ENCODE results near the gene FKBP8. TPM values are rescaled to one million over a fixed set of nuclear protein-coding genes. Genes with fewer than 3 reads are reported as not detected.

FKBP8 gene
- total RNA-seq, 4 donors from 2014 or later: 408 to 436 (median 418) TPM

GRCh38 chr19:18500799-18501198 is 42.6 kb downstream of the FKBP8 start:
- H3K9me3 ChIP-seq: no peaks in the 10 kb centered on the region
- H3K4me1 ChIP-seq: peaks cover 4 to 99% (median 82%) of the 10 kb centered on the region in 3 donors
- 33% methylated on average over 2 of the region's 11 CpGs; no CpG with 5 or more reads in 1 of the 2 donors for WGBS, 2 donors (ENCODE audit: low coverage in 1 of 2)
- peak; percentile 4 for TF ChIP-seq POLR2AphosphoS5 (IDR thresholded peaks at IDR 0.05)
- no peak for TF ChIP-seq EP300 (IDR thresholded peaks at IDR 0.05)
- no peak overlapping the region for H3K4me3 ChIP-seq
- H3K27ac ChIP-seq: peak overlapping the region in 3 of 4 donors; percentile 66 to 69 (median 68)
- peak; percentile 13 for ATAC-seq
- no peaks in the 10 kb centered on the region for H3K27me3 ChIP-seq
- no peaks in the 10 kb centered on the region for H3K36me3 ChIP-seq

DNA sequence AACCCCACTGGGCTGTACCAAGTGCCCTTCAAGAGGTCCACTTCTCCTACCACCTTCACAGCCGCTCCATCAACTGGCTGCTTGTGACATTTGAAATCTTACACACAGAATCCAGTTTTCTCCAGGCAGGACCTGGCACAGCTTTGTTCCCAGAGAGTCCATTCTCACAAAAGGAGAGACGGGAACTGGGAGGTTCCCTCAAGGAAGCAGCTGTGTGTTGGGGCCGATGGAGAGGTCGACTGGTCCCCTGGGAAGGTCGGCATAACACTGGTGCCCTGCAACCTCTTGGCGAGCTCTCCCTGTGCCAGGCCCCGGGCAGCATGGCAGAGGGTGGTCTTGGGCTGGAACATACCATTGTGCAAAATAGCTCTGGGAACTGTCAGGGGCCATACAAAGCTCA is 43.0 kb downstream of the FKBP8 start:
- ATAC-seq: no peak
- Histone ChIP-seq H3K27ac (peak overlapping the region in 3 of 4 donors; percentile 66 to 69 (median 68)), H3K9me3 (no peaks in the 10 kb centered on the region), H3K4me3 (no peak overlapping the region), H3K4me1 (peaks cover 4 to 99% (median 82%) of the 10 kb centered on the region in 3 donors), H3K36me3 (no peaks in the 10 kb centered on the region), H3K27me3 (no peaks in the 10 kb centered on the region)
- 30% methylated on average over 2 of the region's 7 CpGs; no CpG with 5 or more reads in 1 of the 2 donors for WGBS, 2 donors (ENCODE audit: low coverage in 1 of 2)
- TF ChIP-seq POLR2A (IDR thresholded peaks at IDR 0.05): no peak
- TF ChIP-seq, protein P1, sequence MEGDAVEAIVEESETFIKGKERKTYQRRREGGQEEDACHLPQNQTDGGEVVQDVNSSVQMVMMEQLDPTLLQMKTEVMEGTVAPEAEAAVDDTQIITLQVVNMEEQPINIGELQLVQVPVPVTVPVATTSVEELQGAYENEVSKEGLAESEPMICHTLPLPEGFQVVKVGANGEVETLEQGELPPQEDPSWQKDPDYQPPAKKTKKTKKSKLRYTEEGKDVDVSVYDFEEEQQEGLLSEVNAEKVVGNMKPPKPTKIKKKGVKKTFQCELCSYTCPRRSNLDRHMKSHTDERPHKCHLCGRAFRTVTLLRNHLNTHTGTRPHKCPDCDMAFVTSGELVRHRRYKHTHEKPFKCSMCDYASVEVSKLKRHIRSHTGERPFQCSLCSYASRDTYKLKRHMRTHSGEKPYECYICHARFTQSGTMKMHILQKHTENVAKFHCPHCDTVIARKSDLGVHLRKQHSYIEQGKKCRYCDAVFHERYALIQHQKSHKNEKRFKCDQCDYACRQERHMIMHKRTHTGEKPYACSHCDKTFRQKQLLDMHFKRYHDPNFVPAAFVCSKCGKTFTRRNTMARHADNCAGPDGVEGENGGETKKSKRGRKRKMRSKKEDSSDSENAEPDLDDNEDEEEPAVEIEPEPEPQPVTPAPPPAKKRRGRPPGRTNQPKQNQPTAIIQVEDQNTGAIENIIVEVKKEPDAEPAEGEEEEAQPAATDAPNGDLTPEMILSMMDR (IDR thresholded peaks at IDR 0.05): no peak
- no peak for TF ChIP-seq EP300 (IDR thresholded peaks at IDR 0.05)
- TF ChIP-seq POLR2AphosphoS5 (IDR thresholded peaks at IDR 0.05): no peak

DNA sequence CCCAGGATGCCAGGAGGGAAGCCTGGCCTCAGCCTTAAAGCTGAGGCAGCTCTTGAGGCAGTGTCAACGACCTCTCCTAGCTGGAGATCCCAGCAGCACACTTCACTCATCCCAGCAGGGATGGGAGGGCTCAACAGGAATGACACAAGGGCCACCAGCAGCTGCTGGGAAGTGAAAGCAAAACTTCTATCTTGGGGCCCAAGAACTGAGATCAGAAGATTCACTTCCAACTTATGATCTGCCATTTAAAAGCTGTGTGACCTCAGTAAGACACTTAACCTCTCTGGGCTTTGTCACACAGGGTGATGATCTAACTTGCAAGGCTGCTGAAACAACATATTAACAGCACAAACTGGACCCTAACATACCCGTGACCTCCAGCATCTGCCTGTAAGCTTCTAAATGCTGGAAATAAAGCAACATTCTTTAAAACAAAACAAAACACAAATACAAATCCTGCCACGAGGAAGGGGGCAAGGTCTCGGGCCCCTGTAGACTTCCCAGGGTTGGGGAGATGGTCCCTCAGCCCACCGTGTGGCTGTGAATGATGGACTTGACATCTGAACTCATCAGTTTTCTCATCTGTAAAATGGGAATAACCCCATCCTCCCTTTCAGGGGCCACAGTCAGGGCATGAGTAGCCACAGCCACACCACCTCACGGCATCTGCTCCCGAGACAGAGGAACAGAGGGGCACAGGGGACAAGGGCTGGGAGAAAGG is 44.2 kb downstream of the FKBP8 start:
- ATAC-seq: no peak
- Histone ChIP-seq H3K4me1 (peaks cover 4 to 99% (median 82%) of the 10 kb centered on the region in 3 donors), H3K27me3 (no peaks in the 10 kb centered on the region), H3K27ac (peak overlapping the region in 3 of 4 donors; percentile 66 to 69 (median 68)), H3K36me3 (no peaks in the 10 kb centered on the region), H3K9me3 (no peaks in the 10 kb centered on the region), H3K4me3 (no peak overlapping the region)
- WGBS, 2 donors (ENCODE audit: low coverage in 1 of 2): 47 to 82% methylated on average over 2 to 4 of the region's 7 CpGs
- TF ChIP-seq, protein P1 (IDR thresholded peaks at IDR 0.05): no peak
- TF ChIP-seq EP300 (IDR thresholded peaks at IDR 0.05) (no peak), POLR2AphosphoS5 (IDR thresholded peaks at IDR 0.05) (no peak), POLR2A (IDR thresholded peaks at IDR 0.05) (no peak)

DNA sequence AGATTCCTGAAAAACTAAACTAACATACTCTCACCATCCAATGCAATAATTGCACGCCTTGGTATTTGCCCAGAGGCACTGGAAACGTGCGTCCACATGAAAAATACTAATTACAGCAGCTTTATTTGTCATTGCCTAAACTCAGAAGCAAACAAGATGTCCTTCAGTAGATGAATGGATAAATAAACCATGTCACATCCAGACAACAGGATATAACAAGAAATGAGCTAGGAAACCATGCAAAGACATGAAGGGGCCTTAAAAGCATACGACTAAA is 46.5 kb downstream of the FKBP8 start:
- TF ChIP-seq POLR2A (IDR thresholded peaks at IDR 0.05) (no peak), POLR2AphosphoS5 (IDR thresholded peaks at IDR 0.05) (no peak), EP300 (IDR thresholded peaks at IDR 0.05) (no peak)
- TF ChIP-seq, protein P1 (IDR thresholded peaks at IDR 0.05): no peak
- Histone ChIP-seq H3K27me3 (no peaks in the 10 kb centered on the region), H3K36me3 (no peaks in the 10 kb centered on the region), H3K9me3 (no peaks in the 10 kb centered on the region), H3K4me3 (no peak overlapping the region), H3K27ac (no peak overlapping the region), H3K4me1 (peaks cover 4 to 98% (median 68%) of the 10 kb centered on the region in 3 donors)
- ATAC-seq: no peak
- 66 to 86% methylated on average over 4 of the region's 4 CpGs for WGBS, 2 donors (ENCODE audit: low coverage in 1 of 2)

GRCh38 chr19:18496167-18496979 is 47.0 kb downstream of the FKBP8 start:
- Histone ChIP-seq H3K4me1 (peaks cover 4 to 93% (median 63%) of the 10 kb centered on the region in 3 donors), H3K27me3 (no peaks in the 10 kb centered on the region), H3K36me3 (no peaks in the 10 kb centered on the region), H3K9me3 (no peaks in the 10 kb centered on the region), H3K27ac (no peak overlapping the region), H3K4me3 (no peak overlapping the region)
- no peak for ATAC-seq
- WGBS, 2 donors (ENCODE audit: low coverage in 1 of 2): 66 to 71% methylated on average over 3 of the region's 11 CpGs
- TF ChIP-seq POLR2AphosphoS5 (IDR thresholded peaks at IDR 0.05) (no peak), POLR2A (IDR thresholded peaks at IDR 0.05) (no peak), EP300 (IDR thresholded peaks at IDR 0.05) (no peak)
